ENCODE measurements around the gene RETREG1.

- no peak for TF ChIP-seq CTCF (IDR thresholded peaks at IDR 0.05)
- no peak for TF ChIP-seq POLR2A (IDR thresholded peaks at IDR 0.05)
- no peak for TF ChIP-seq EP300 (IDR thresholded peaks at IDR 0.05)
These were observed 11.6 kb upstream of the RETREG1 start for GRCh38 chr5:16628376-16628775.
